K562 (cell line): Measurements from ENCODE around the gene NIPBL. TPM values are rescaled to one million over a fixed set of nuclear protein-coding genes. Genes with fewer than 3 reads are reported as not detected.

Experiments used
- ATAC-seq: fragments of 200-7000 bp; cut with Tn5 transposase; 3 replicates; pipeline ENCODE4 v1.9.1; 2020; ENCODE audit warnings: moderate library complexity
- BruUV-seq: library from RNA; stranded (reverse); fragments of 400-500 nt; replicated peaks from 2 replicates; lab custom pipeline; 2021; lab: Mats Ljungman, UMichigan
- CTCF ChIA-PET: fragments of 300-600 bp; formaldehyde crosslinking; extraction: SDS; loops from one replicate; lab custom pipeline; 2021; ENCODE audit warnings: low intra/inter-chr PET ratio; lab: Yijun Ruan, JAX
- POLR2A ChIA-PET: fragments of 300-600, 350-650 bp; sonication (Branson Sonifier 250); formaldehyde crosslinking; extraction: SDS; loops from one replicate; lab custom pipeline; 2021; ENCODE audit warnings: antibody characterized with exemption, inconsistent platforms; lab: Yijun Ruan, JAX
- DNase-seq, 4 experiments: peaks; one replicate each; pipeline versions ENCODE4 v3.0.0 to v3.0.0-alpha.2; 2011 to 2018; ENCODE audit warnings: low spot score in 3 of 4, mixed read lengths in 3 of 4; ENCODE audit errors: extremely low read depth in 1 of 4
- FAIRE-seq: peaks from 2 replicates; lab custom pipeline; 2011; peaks lifted over from hg19 to GRCh38; lab: Jason Lieb, UNC
- H2AFZ ChIP-seq: 2 replicates; pipeline ENCODE4 v1.6.0; 2011; ENCODE audit warnings: low read depth, low read length, control low read depth, inconsistent platforms
- H3K27ac ChIP-seq: fragments of 200-600 bp; 3 replicates; pipeline ENCODE4 v1.8.0; 2011; ENCODE audit warnings: low read depth, mild to moderate bottlenecking, control low read depth, inconsistent platforms, low read length, moderate library complexity, mixed read lengths; ENCODE audit errors: extremely low read depth
- H3K27me3 ChIP-seq, 2 experiments: fragments of 300-600 bp in 1 of 2; 2 replicates in 1 of 2; 3 replicates in 1 of 2; pipeline versions ENCODE4 v1.6.0 to v1.8.0; 2011; ENCODE audit warnings: inconsistent platforms in 2 of 2, low read length in 2 of 2, mild to moderate bottlenecking in 1 of 2, mixed read lengths in 1 of 2, moderate library complexity in 1 of 2; ENCODE audit not compliant: control insufficient read depth in 2 of 2, insufficient read depth in 2 of 2
- H3K36me3 ChIP-seq: fragments of 300-600 bp; 3 replicates; pipeline ENCODE4 v1.8.0; 2011; ENCODE audit warnings: mild to moderate bottlenecking, low read length, inconsistent platforms; ENCODE audit not compliant: control insufficient read depth, insufficient read depth
- H3K4me1 ChIP-seq, 2 experiments: fragments of 200-600 bp in 1 of 2; replicated peaks in 1 of 2; 2 replicates in 1 of 2; 3 replicates in 1 of 2; pipeline versions ENCODE4 v1.5.1 to v1.8.0; 2011; ENCODE audit warnings: inconsistent platforms in 2 of 2, low read length in 2 of 2, mild to moderate bottlenecking in 1 of 2, mixed read lengths in 1 of 2, moderate library complexity in 1 of 2; ENCODE audit not compliant: control insufficient read depth in 2 of 2, insufficient read depth in 2 of 2
- H3K4me2 ChIP-seq: 2 replicates; pipeline ENCODE4 v1.6.1; 2011; ENCODE audit warnings: low read length, control low read depth, inconsistent platforms, mixed read lengths; ENCODE audit not compliant: insufficient read depth
- H3K4me3 ChIP-seq: fragments of 200-600 bp; sonication (generic), shearing (Covaris generic); 2 replicates; pipeline ENCODE4 v1.5.1; 2016; ENCODE audit warnings: control low read depth, inconsistent platforms
- H3K79me2 ChIP-seq: fragments of 200-600 bp; 3 replicates; pipeline ENCODE4 v1.8.0; 2011; ENCODE audit warnings: low read length, inconsistent platforms; ENCODE audit not compliant: control insufficient read depth, insufficient read depth
- H3K9ac ChIP-seq, 2 experiments: 2 replicates each; pipeline versions ENCODE4 v1.6.0 to v1.6.1; 2011; ENCODE audit warnings: low read depth in 2 of 2, low read length in 2 of 2, control low read depth in 1 of 2, inconsistent platforms in 1 of 2, mild to moderate bottlenecking in 1 of 2, mixed read lengths in 1 of 2; ENCODE audit not compliant: insufficient read depth in 1 of 2
- H3K9me1 ChIP-seq: one replicate; pipeline ENCODE4 v1.6.0; 2011; ENCODE audit warnings: inconsistent platforms, mild to moderate bottlenecking, low read length, moderate library complexity; ENCODE audit not compliant: control insufficient read depth, insufficient read depth
- H3K9me3 ChIP-seq: replicated peaks from 2 replicates; pipeline ENCODE4 v1.5.1; 2011; ENCODE audit warnings: low read depth, low read length, inconsistent platforms; ENCODE audit not compliant: control insufficient read depth, insufficient read depth
- H4K20me1 ChIP-seq: replicated peaks from 2 replicates; pipeline ENCODE4 v1.6.1; 2011; ENCODE audit warnings: low read length, inconsistent platforms, mixed read lengths; ENCODE audit not compliant: control insufficient read depth, insufficient read depth
- ETV5 ChIP-seq: sonication (generic); formaldehyde crosslinking; IDR thresholded peaks from 2 replicates; pipeline ENCODE4 v1.4.0; 2020; ENCODE audit warnings: low read depth, mild to moderate bottlenecking, missing genetic modification reagents
- MCM5 ChIP-seq: fragments of 450-650 bp; IDR thresholded peaks from 2 replicates; pipeline ENCODE4 v1.6.1; 2016; ENCODE audit warnings: low read depth
- PHF20 ChIP-seq: fragments of 450-650 bp; IDR thresholded peaks from 2 replicates; pipeline ENCODE4 v1.6.1; 2018; ENCODE audit not compliant: partially characterized antibody
- PHTF2 ChIP-seq: fragments of 250-450 bp; sonication (Bioruptor Pico); IDR thresholded peaks from 2 replicates; pipeline ENCODE4 v1.5.0; 2021; ENCODE audit warnings: mild to moderate bottlenecking
- RFX7 ChIP-seq: fragments of 250-450 bp; sonication (Bioruptor Pico); IDR thresholded peaks from 2 replicates; pipeline ENCODE4 v1.5.1; 2021; ENCODE audit warnings: mild to moderate bottlenecking
- RUNX1 ChIP-seq: sonication (generic); IDR thresholded peaks from 2 replicates; pipeline ENCODE4 v1.6.1; 2016; ENCODE audit warnings: antibody characterized with exemption, low read depth
- SMAD2 ChIP-seq: fragments of 150-350 bp; IDR thresholded peaks from 2 replicates; pipeline ENCODE4 v1.6.1; 2014; ENCODE audit warnings: low read depth, mild to moderate bottlenecking, low read length
- SRSF7 ChIP-seq: fragments of 200-400 bp; formaldehyde crosslinking; optimal IDR thresholded peaks from 2 replicates; pipeline ENCODE3; 2017; ENCODE audit warnings: mild to moderate bottlenecking, low read depth, low read length
- ZNF644 ChIP-seq: fragments of 200-800 bp; sonication (Bioruptor generic); IDR thresholded peaks from 2 replicates; pipeline ENCODE4 v1.6.1; 2016; ENCODE audit warnings: low read depth, missing genetic modification characterization, missing compliant biosample characterization
- ZSCAN29 ChIP-seq: fragments of 450-650 bp; IDR thresholded peaks from 2 replicates; pipeline ENCODE4 v1.6.1; 2017
- WGBS: fragments of 100-300 bp; shearing (Covaris generic); methylation state at CpG from one replicate; pipeline ENCODE4 v1.1.6; 2016; ENCODE audit warnings: low coverage, mixed read lengths; ENCODE audit not compliant: insufficient coverage; ENCODE audit errors: missing lambda C conversion rate; 5-methylcytosine and 5-hydroxymethylcytosine counted together
- in situ Hi-C: fragments of 300-500 bp; cut with MboI; formaldehyde crosslinking; loops from 4 replicates; pipeline ENCODE4 v1.15.0; 2018; ENCODE audit warnings: inconsistent platforms, mixed read lengths
- intact Hi-C: fragments of 100-400 bp; cut with micrococcal nuclease; formaldehyde crosslinking; loops from 2 replicates; pipeline ENCODE4 v1.14.2; 2022
- polyA plus RNA-seq, 8 experiments: library from polyadenylated mRNA; depleted of rRNA in 4 of 8; stranded (reverse) in 5 of 8; unstranded in 3 of 8; fragments of >200 nt; fragmentation: Nextera tagmentation in 2 of 8; fragmentation: Illumina TruSeq in 1 of 8; extraction: Ambion mirVana in 2 of 8; extraction: Trizol in 1 of 8; gene quantifications; 2 replicates each; pipeline versions ENCODE4 v1.2.1 to v1.2.3, GENCODE V29; 2011 to 2014; ENCODE audit warnings: inconsistent platforms in 1 of 8, missing spikeins in 1 of 8
- total RNA-seq, 7 experiments: library from RNA; depleted of rRNA in 6 of 7; stranded (reverse); fragments of >200 nt in 6 of 7; fragmentation: Illumina TruSeq in 2 of 7; extraction: Trizol in 2 of 7; gene quantifications; 2 replicates each; pipeline versions ENCODE4 v1.2.1 to v1.2.3, GENCODE V29; 2011 to 2021; ENCODE audit warnings: low replicate concordance in 1 of 7
- TF ChIP-seq, protein P1 (sequence below): fragments of 450-650 bp; IDR thresholded peaks from 2 replicates; pipeline ENCODE4 v1.6.1; 2016; ENCODE audit warnings: missing biosample characterization, missing genetic modification characterization
- TF ChIP-seq, protein P2 (sequence below): sonication (generic); formaldehyde crosslinking; IDR thresholded peaks from 2 replicates; pipeline ENCODE4 v1.8.1; 2022; ENCODE audit warnings: missing genetic modification reagents
- TF ChIP-seq, protein P3 (sequence below): sonication (generic); formaldehyde crosslinking; IDR thresholded peaks from 2 replicates; pipeline ENCODE4 v1.8.0; 2022; ENCODE audit warnings: missing genetic modification reagents, mild to moderate bottlenecking, borderline replicate concordance
- TF ChIP-seq, protein P4 (sequence below): IDR thresholded peaks from 2 replicates; pipeline ENCODE4 v1.6.1; 2014; ENCODE audit warnings: antibody characterized with exemption
- TF ChIP-seq, protein P5 (sequence below): sonication (generic); formaldehyde crosslinking; IDR thresholded peaks from 2 replicates; pipeline ENCODE4 v1.8.0; 2022; ENCODE audit warnings: missing genetic modification reagents, mild to moderate bottlenecking, borderline replicate concordance

NIPBL gene
- total and polyA plus RNA-seq, 9 of the 15 experiments (the other 6 are each of a cell fraction or from before 2014, with no cell fraction given) = 12.9 to 56.7 (median 38.9) TPM

DNA sequence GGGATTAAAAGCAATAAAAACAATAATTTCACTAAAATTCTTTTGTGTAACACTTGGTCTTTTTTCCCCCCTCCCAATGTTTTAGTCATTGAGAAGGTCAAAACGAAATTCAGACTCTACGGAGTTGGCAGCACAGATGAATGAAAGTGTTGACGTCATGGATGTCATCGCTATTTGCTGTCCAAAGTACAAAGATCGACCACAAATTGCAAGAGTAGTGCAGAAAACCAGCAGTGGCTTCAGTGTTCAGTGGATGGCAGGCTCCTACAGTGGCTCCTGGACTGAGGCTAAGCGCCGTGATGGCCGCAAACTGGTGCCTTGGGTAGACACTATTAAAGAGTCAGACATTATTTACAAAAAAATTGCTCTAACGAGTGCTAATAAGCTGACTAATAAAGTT, 187.9 kb downstream of the NIPBL start (continued):
- TF ChIP-seq, protein P1, sequence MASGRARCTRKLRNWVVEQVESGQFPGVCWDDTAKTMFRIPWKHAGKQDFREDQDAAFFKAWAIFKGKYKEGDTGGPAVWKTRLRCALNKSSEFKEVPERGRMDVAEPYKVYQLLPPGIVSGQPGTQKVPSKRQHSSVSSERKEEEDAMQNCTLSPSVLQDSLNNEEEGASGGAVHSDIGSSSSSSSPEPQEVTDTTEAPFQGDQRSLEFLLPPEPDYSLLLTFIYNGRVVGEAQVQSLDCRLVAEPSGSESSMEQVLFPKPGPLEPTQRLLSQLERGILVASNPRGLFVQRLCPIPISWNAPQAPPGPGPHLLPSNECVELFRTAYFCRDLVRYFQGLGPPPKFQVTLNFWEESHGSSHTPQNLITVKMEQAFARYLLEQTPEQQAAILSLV (tag) = no peak
- TF ChIP-seq ETV5 (CRISPR knock-in tag) (no peak), ZSCAN29 (no peak), RFX7 (CRISPR knock-in tag) (no peak), SMAD2 (no peak), PHTF2 (no peak), MCM5 (no peak)
- TF ChIP-seq, protein P2, sequence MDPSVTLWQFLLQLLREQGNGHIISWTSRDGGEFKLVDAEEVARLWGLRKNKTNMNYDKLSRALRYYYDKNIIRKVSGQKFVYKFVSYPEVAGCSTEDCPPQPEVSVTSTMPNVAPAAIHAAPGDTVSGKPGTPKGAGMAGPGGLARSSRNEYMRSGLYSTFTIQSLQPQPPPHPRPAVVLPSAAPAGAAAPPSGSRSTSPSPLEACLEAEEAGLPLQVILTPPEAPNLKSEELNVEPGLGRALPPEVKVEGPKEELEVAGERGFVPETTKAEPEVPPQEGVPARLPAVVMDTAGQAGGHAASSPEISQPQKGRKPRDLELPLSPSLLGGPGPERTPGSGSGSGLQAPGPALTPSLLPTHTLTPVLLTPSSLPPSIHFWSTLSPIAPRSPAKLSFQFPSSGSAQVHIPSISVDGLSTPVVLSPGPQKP (CRISPR knock-in tag) = no peak
- TF ChIP-seq, all 486 proteins: peak for 0

DNA sequence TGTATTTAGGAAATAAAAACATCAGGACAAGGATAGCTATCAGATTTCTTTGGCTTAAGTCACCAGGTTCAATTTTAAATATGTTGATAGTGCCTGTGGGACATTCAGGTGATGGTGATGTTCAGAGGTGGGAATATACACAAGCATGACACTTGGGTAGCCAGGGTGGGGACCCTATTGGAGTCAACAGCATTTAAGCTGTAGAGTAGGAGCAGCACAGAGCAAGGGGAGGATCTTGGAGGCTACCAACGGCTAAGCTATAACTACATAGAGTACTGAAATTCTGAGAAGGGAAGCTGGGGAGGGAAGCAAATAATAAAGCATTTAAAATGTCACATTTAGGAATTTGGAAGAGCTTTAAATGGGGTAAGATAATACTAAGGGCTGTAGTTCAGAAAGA, 194.9 kb downstream of the NIPBL start:
- Histone ChIP-seq H3K27me3 (0 out of 5 replicates have a peak, but pooled peaks cover 0 to 5% of the 10 kb centered on the region in 2 experiments), H3K4me3 (no peak overlapping the region), H3K9ac (no peak overlapping the region), H3K9me3 (no peaks in the 10 kb centered on the region), H2AFZ (no peak overlapping the region), H3K4me1 (no peaks in the 10 kb centered on the region), H3K27ac (no peak overlapping the region), H3K9me1 (no peaks in the 10 kb centered on the region), H3K36me3 (no peaks in the 10 kb centered on the region), H4K20me1 (no peaks in the 10 kb centered on the region), H3K4me2 (no peak overlapping the region), H3K79me2 (no peaks in the 10 kb centered on the region)
- ATAC-seq (no peak), DNase-seq (no peak), FAIRE-seq (no peak)
- POLR2A ChIA-PET = interaction anchor here (0.6 to 1.5 kb wide), 4 partner anchors 8 to 1231 kb away, joined by 3 to 6 read pairs (median 3); no protein-coding TSS in a partner anchor
- CTCF ChIA-PET = no interaction called here
- 0% methylated on average over 1 of the region's 1 CpG for WGBS
- in situ Hi-C loops (no loop called here), intact Hi-C loops (no loop called here)
- no TSS peak for BruUV-seq
- TF ChIP-seq, protein P3, sequence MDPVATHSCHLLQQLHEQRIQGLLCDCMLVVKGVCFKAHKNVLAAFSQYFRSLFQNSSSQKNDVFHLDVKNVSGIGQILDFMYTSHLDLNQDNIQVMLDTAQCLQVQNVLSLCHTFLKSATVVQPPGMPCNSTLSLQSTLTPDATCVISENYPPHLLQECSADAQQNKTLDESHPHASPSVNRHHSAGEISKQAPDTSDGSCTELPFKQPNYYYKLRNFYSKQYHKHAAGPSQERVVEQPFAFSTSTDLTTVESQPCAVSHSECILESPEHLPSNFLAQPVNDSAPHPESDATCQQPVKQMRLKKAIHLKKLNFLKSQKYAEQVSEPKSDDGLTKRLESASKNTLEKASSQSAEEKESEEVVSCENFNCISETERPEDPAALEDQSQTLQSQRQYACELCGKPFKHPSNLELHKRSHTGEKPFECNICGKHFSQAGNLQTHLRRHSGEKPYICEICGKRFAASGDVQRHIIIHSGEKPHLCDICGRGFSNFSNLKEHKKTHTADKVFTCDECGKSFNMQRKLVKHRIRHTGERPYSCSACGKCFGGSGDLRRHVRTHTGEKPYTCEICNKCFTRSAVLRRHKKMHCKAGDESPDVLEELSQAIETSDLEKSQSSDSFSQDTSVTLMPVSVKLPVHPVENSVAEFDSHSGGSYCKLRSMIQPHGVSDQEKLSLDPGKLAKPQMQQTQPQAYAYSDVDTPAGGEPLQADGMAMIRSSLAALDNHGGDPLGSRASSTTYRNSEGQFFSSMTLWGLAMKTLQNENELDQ (CRISPR knock-in tag) = no peak
- no peak for TF ChIP-seq ZNF644 (tag)
- TF ChIP-seq, protein P4, sequence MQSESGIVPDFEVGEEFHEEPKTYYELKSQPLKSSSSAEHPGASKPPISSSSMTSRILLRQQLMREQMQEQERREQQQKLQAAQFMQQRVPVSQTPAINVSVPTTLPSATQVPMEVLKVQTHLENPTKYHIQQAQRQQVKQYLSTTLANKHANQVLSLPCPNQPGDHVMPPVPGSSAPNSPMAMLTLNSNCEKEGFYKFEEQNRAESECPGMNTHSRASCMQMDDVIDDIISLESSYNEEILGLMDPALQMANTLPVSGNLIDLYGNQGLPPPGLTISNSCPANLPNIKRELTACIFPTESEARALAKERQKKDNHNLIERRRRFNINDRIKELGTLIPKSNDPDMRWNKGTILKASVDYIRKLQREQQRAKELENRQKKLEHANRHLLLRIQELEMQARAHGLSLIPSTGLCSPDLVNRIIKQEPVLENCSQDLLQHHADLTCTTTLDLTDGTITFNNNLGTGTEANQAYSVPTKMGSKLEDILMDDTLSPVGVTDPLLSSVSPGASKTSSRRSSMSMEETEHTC = no peak
- TF ChIP-seq, protein P5, sequence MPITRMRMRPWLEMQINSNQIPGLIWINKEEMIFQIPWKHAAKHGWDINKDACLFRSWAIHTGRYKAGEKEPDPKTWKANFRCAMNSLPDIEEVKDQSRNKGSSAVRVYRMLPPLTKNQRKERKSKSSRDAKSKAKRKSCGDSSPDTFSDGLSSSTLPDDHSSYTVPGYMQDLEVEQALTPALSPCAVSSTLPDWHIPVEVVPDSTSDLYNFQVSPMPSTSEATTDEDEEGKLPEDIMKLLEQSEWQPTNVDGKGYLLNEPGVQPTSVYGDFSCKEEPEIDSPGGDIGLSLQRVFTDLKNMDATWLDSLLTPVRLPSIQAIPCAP (CRISPR knock-in tag) = no peak
- TF ChIP-seq PHF20 = no peak
- TF ChIP-seq RUNX1 = no peak
- no peak for TF ChIP-seq SRSF7
